GM06990 (cell line): ENCODE results near the gene SSTR3.
"Not testable (repeated sequence)": the region's sequence is repeated elsewhere in the genome, so short reads cannot be mapped to it uniquely, and the experiment has no call there.

ENCODE experiments used
- DNase-seq: peaks from one replicate; pipeline ENCODE4 v3.0.0-alpha.2; 2011; ENCODE audit not compliant: insufficient read length; ENCODE audit errors: extremely low read depth
- H3K27me3 ChIP-seq: replicated peaks from 2 replicates; pipeline ENCODE4 v1.6.0; 2011; ENCODE audit warnings: low read length; ENCODE audit not compliant: control insufficient read depth, insufficient read depth
- H3K36me3 ChIP-seq: 2 replicates; pipeline ENCODE4 v1.5.1; 2011; ENCODE audit warnings: low read length; ENCODE audit not compliant: control insufficient read depth, insufficient read depth
- H3K4me3 ChIP-seq: replicated peaks from 2 replicates; pipeline ENCODE4 v1.5.1; 2011; ENCODE audit warnings: low read depth, mild to moderate bottlenecking, control low read depth, low read length
- TF ChIP-seq, protein P1 (sequence below): IDR thresholded peaks from 2 replicates; pipeline ENCODE4 v1.5.1; 2011; ENCODE audit warnings: low read length, control low read depth, mild to moderate bottlenecking, inconsistent platforms; ENCODE audit not compliant: insufficient read depth, poor library complexity, severe bottlenecking

The SSTR3 gene

DNA sequence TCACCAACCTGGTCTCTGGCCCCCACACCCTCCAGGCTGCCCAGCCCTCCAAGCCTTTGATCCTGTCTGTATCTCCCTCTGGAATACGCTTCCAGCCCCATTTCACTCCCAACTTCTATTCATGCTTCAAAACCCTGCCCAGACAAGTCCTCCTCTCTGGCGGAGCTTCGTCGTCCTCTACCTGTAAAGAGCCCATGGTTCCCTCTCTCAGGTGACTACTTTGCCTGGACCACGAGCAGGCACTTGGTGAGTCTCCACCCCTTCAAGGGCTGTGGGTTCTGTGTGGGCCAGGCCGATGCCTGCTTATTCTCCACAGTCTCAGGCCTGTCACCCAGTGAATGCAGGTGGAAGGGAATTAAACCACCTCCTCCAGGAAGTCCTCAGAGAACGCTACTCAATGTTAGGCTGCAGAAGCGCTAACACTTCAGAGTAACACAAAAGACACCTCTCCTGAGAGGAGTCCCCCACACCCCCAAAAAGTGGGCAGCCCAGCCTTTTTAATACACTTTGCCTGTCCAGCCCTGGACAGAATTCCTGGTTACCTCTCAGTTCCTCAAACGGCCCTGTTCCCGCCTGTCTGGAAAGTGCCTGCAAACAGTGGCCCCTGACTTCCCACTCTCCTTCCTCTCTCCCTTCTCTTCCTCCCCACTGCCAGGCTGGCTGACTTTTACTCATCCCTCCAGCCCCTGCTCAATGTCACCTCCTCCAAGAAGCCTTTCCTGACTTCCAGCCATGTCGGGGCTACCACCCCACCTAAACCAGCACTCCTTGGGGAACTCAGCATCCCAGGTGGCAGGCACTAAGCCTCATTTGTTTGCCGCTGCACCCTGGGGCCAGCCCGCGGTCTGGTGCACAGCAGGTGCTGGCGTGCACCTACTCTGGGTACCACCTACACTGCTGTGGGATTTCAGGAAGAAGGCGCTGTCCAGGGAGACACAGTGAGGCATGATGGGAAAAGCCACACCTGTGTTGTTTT lies 22.7 kb upstream of the SSTR3 start:
- no peaks in the 10 kb centered on the region for H3K27me3 ChIP-seq
- no peak for DNase-seq
- TF ChIP-seq, protein P1, sequence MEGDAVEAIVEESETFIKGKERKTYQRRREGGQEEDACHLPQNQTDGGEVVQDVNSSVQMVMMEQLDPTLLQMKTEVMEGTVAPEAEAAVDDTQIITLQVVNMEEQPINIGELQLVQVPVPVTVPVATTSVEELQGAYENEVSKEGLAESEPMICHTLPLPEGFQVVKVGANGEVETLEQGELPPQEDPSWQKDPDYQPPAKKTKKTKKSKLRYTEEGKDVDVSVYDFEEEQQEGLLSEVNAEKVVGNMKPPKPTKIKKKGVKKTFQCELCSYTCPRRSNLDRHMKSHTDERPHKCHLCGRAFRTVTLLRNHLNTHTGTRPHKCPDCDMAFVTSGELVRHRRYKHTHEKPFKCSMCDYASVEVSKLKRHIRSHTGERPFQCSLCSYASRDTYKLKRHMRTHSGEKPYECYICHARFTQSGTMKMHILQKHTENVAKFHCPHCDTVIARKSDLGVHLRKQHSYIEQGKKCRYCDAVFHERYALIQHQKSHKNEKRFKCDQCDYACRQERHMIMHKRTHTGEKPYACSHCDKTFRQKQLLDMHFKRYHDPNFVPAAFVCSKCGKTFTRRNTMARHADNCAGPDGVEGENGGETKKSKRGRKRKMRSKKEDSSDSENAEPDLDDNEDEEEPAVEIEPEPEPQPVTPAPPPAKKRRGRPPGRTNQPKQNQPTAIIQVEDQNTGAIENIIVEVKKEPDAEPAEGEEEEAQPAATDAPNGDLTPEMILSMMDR: no peak
- peaks cover 60% of the 10 kb centered on the region for H3K36me3 ChIP-seq
- H3K4me3 ChIP-seq: no peak overlapping the region

DNA sequence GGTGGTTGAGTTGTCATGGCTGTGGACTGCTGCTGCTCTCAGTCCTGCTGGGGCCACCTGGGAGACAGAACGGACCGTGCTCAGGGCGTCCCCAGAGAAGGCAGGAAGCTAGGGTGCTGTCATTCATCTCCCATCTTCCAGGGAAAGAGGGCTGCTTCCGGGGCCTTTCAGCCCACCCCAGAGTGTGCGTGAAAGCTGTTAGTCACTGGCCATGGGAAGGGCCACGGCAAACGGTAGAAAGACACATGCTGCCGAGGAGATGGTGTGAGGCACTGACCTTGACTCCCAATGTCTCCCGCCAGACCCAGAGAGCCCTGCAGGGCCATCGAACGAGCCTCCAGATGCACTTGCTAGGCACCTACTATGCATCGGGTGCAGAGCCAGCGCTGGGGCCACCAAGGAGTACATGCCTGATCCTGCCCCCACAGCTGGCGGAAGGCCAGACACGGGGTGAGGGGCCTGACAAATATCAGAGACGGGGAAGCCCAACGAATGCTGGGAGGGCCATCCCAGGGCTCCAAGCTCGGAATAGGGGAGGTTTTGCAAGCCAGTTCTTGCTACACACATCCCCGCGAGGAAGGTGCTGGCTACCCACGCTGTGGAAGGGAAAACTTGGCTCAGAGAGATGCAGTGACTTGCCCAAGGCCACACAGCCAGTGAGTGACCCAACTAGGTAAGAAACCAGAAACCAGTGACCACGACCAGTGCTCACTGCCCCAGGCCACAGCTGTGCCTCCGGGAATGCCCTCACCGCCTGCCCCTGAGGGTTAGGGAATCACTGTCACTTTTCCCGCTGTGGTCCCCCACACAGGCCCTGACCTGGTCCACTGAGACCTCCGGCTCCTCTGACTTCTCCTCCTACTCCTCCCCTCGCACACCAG lies 21.7 kb upstream of the SSTR3 start:
- Histone ChIP-seq H3K4me3 (no peak overlapping the region), H3K27me3 (no peaks in the 10 kb centered on the region), H3K36me3 (peaks cover 56% of the 10 kb centered on the region)
- TF ChIP-seq, protein P1: no peak
- no peak for DNase-seq

DNA sequence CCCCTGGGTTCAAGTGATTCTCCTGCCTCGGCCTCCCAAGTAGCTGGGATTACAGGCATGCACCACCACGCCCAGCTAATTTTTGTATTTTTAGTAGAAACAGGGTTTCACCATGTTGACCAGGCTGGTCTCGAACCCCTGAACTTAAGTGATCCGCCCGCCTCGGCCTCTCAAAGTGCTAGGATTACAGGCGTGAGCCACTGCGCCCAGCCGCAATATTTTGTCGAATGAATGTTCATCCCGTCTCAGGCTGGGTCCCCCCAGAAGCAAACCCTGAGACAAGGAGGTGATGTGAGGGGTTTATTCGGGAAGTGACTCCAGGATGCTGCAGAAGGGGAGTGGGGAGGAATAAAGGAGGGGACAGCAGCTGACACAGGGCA lies 21.1 kb upstream of the SSTR3 start:
- H3K36me3 ChIP-seq: peaks cover 56% of the 10 kb centered on the region
- not testable (repeated sequence) for DNase-seq, H3K27me3 ChIP-seq, H3K4me3 ChIP-seq

DNA sequence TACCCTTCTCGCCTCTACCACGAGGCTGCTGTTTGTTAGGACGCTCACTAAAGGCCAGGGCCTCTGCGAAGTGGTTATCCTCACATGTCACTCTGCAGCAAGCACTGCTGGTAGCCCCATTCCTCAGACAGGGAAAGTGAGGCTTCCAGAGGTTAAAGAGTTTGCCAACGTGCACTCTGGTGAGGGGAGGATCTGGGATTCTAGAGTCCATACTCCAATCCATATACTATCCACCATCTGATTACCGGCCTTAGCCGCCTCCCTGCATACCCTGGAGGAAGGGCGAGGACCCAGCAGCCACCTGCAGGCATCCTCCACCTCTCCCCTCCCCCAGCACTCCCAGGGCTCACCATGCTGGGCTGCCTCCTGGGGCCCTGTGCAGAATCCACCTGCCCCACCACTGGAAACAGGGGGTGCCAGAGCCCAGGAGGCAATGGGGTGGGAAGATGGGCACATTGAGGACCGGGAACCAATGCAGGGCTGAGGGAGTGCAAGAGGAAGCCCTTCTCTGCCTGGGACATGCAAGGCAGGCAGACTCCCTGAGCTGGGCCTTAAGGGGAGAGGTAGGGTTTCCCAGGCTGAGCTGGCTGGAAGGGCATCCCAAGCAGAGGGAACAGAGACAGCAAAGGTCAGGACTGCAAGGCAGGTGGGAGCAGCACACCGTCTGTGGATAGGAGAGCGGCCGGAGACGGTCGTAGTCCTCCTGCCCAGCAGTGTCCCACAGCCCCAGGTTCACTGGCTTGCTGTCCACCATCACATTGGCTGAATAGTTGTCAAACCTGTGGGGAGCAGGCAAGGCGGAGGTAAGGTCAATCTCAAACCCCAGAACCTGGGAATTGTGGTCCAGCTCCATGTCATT lies 20.1 kb upstream of the SSTR3 start:
- Histone ChIP-seq H3K4me3 (no peak overlapping the region), H3K27me3 (no peaks in the 10 kb centered on the region), H3K36me3 (peaks cover 58% of the 10 kb centered on the region)
- no peak for DNase-seq
- TF ChIP-seq, protein P1: no peak

DNA sequence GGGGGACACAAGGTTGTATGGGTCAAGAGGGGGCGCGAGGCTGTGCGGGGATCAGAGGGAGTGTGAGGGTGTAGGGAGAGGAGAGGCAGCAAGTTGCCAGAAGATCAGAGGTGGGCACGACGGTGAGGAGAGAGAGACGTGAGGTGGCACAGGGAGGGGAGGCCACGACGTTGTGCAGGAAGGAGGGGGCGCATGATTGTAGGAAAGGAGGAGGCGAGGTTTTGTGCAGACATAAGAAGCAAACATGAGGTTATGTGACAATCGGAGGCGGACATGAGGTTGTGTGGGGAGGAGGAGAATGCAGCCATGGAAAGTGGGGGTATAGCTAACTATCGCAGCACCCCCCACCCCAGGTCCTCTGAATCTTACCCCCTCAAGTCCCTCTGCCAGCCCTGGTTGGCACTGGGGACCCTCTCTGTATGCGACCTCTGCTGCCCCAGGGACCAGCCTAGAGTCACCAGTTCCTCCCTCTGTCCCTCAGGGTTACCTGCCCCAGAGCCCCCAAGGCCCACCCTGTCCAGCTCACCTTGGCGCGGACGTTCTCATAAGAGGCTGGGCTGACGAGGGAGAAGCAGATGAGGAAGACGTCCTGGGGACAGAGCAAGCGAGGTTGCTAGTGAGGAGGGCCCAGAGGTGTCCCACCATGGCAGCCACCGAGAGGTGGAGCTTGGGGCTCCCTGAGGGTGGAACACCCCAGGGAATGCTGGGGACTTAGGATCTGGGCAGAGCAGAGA lies 19.3 kb upstream of the SSTR3 start:
- Histone ChIP-seq H3K4me3 (no peak overlapping the region), H3K27me3 (no peaks in the 10 kb centered on the region), H3K36me3 (peaks cover 55% of the 10 kb centered on the region)
- TF ChIP-seq, protein P1: no peak
- DNase-seq: no peak
